ENCODE measurements around the gene RASA3.

RASA3 gene

GRCh38 chr13:114010401-114011101 is 121.9 kb downstream of the RASA3 start:
- H3K9ac ChIP-seq (ENCODE audit: low read depth, low read length), result no peak overlapping the region
- peaks cover 61% of the 10 kb centered on the region for H3K36me3 ChIP-seq (ENCODE audit: insufficient read depth, low read length)
- H3K27ac ChIP-seq (ENCODE audit: low read length), result no peak overlapping the region
- no peak overlapping the region for H3K4me2 ChIP-seq (ENCODE audit: insufficient read depth, low read length)
- no peaks in the 10 kb centered on the region for H3K4me1 ChIP-seq (ENCODE audit: insufficient read depth, low read length)
- peak; percentile 56 for ATAC-seq (ENCODE audit: insufficient read depth, low read depth)
- no peak overlapping the region for H3K4me3 ChIP-seq (ENCODE audit: low read depth in 1 of 2, low read length in 2 of 2)
- no peaks in the 10 kb centered on the region for H3K79me2 ChIP-seq (ENCODE audit: insufficient read depth, low read length)
- H4K20me1 ChIP-seq (ENCODE audit: insufficient read depth, low read length), result 0 out of 2 replicates have a peak, but pooled peaks cover 7% of the 10 kb centered on the region
- no peaks in the 10 kb centered on the region for H3K9me3 ChIP-seq (ENCODE audit: insufficient read depth, low read length, severe bottlenecking)
- peak; percentile 15 for DNase-seq
- H3K27me3 ChIP-seq (ENCODE audit: insufficient read depth, low read length, poor library complexity), result no peaks in the 10 kb centered on the region
- TF ChIP-seq EZH2 (IDR thresholded peaks at IDR 0.05; ENCODE audit: borderline replicate concordance, low read depth, low read length, severe bottlenecking), result no peak
- TF ChIP-seq CTCF (IDR thresholded peaks at IDR 0.05; ENCODE audit: borderline replicate concordance, extremely low read depth, low read length, poor library complexity, severe bottlenecking), result no peak
- no peak overlapping the region for H2AFZ ChIP-seq (ENCODE audit: low read depth, low read length)

GRCh38 chr13:114009590-114010400 is 122.6 kb downstream of the RASA3 start:
- Histone ChIP-seq H3K27me3 (ENCODE audit: insufficient read depth, low read length, poor library complexity) (no peaks in the 10 kb centered on the region), H3K9me3 (ENCODE audit: insufficient read depth, low read length, severe bottlenecking) (no peaks in the 10 kb centered on the region), H2AFZ (ENCODE audit: low read depth, low read length) (no peak overlapping the region), H4K20me1 (ENCODE audit: insufficient read depth, low read length) (0 out of 2 replicates have a peak, but pooled peaks cover 7% of the 10 kb centered on the region), H3K4me3 (ENCODE audit: low read depth in 1 of 2, low read length in 2 of 2) (no peak overlapping the region), H3K27ac (ENCODE audit: low read length) (no peak overlapping the region), H3K4me1 (ENCODE audit: insufficient read depth, low read length) (no peaks in the 10 kb centered on the region), H3K36me3 (ENCODE audit: insufficient read depth, low read length) (peaks cover 53% of the 10 kb centered on the region), H3K79me2 (ENCODE audit: insufficient read depth, low read length) (no peaks in the 10 kb centered on the region), H3K9ac (ENCODE audit: low read depth, low read length) (no peak overlapping the region), H3K4me2 (ENCODE audit: insufficient read depth, low read length) (no peak overlapping the region)
- DNase-seq (no peak), ATAC-seq (ENCODE audit: insufficient read depth, low read depth) (no peak)
- TF ChIP-seq CTCF (IDR thresholded peaks at IDR 0.05; ENCODE audit: borderline replicate concordance, extremely low read depth, low read length, poor library complexity, severe bottlenecking) (no peak), EZH2 (IDR thresholded peaks at IDR 0.05; ENCODE audit: borderline replicate concordance, low read depth, low read length, severe bottlenecking) (no peak)

DNA sequence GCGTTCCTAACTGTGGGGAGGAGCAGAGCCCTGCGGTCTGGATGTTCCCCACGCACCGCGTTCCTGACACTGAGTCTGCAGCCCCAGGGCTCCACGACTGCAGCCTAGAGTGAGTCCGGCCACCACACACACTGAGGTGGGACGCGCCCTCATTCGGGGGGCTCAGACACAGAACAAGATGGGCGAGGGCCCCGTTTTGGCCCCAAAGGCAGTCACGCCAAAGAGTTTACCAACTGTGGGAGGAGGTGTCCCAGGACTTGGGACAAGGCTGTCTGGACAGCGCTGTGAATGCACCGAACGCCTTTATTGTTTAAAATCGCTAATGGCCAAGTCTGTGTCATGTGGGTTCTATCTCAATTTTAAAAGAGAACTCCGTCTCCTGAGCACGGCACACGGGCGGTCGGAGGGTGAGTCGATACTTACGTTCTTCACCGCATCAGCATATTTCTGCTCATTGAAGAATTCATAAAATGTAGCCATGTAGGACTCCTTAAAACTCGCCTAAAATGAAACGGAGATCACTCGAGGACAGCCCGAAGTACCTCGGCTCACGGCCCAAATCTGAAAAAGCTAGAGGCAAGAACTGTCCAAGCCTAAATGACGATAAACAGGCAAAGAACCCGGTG is 123.3 kb downstream of the RASA3 start:
- H3K4me2 ChIP-seq (ENCODE audit: insufficient read depth, low read length), result no peak overlapping the region
- H3K36me3 ChIP-seq (ENCODE audit: insufficient read depth, low read length), result peaks cover 47% of the 10 kb centered on the region
- no peak overlapping the region for H3K9ac ChIP-seq (ENCODE audit: low read depth, low read length)
- no peak overlapping the region for H2AFZ ChIP-seq (ENCODE audit: low read depth, low read length)
- no peaks in the 10 kb centered on the region for H3K4me1 ChIP-seq (ENCODE audit: insufficient read depth, low read length)
- H3K27me3 ChIP-seq (ENCODE audit: insufficient read depth, low read length, poor library complexity), result no peaks in the 10 kb centered on the region
- ATAC-seq (ENCODE audit: insufficient read depth, low read depth) (no peak), DNase-seq (no peak)
- no peak overlapping the region for H3K27ac ChIP-seq (ENCODE audit: low read length)
- H4K20me1 ChIP-seq (ENCODE audit: insufficient read depth, low read length), result 0 out of 2 replicates have a peak, but pooled peaks cover 7% of the 10 kb centered on the region
- no peaks in the 10 kb centered on the region for H3K9me3 ChIP-seq (ENCODE audit: insufficient read depth, low read length, severe bottlenecking)
- no peaks in the 10 kb centered on the region for H3K79me2 ChIP-seq (ENCODE audit: insufficient read depth, low read length)
- TF ChIP-seq CTCF (IDR thresholded peaks at IDR 0.05; ENCODE audit: borderline replicate concordance, extremely low read depth, low read length, poor library complexity, severe bottlenecking), result no peak
- no peak for TF ChIP-seq EZH2 (IDR thresholded peaks at IDR 0.05; ENCODE audit: borderline replicate concordance, low read depth, low read length, severe bottlenecking)
- no peak overlapping the region for H3K4me3 ChIP-seq (ENCODE audit: low read depth in 1 of 2, low read length in 2 of 2)

All from DND-41 (cell line).